GM12878 (cell line): Measurements from ENCODE around the gene ARID5B. TPM values are rescaled to one million over a fixed set of nuclear protein-coding genes. Genes with fewer than 3 reads are reported as not detected.

Experiments used
- ATAC-seq: fragments of 200-7000 bp; cut with Tn5 transposase; 3 replicates; pipeline ENCODE4 v1.9.1; 2020; ENCODE audit warnings: mild to moderate bottlenecking, moderate library complexity
- BruUV-seq: library from RNA; stranded (reverse); fragments of 400-500 nt; replicated peaks from 2 replicates; lab custom pipeline; 2021; lab: Mats Ljungman, UMichigan
- CTCF ChIA-PET: fragments of 300-600 bp; sonication (Branson Sonifier 250); formaldehyde crosslinking; extraction: SDS; loops from one replicate; lab custom pipeline; 2021; ENCODE audit warnings: inconsistent platforms; lab: Yijun Ruan, JAX
- POLR2A ChIA-PET: fragments of 350-600 bp; formaldehyde crosslinking; extraction: SDS; loops from one replicate; lab custom pipeline; 2021; ENCODE audit warnings: inconsistent platforms; lab: Charles Lee
- RAD21 ChIA-PET: fragments of 300-600 bp; sonication (Branson Sonifier 250); formaldehyde crosslinking; loops from one replicate; lab custom pipeline; 2023; ENCODE audit warnings: antibody characterized with exemption; ENCODE audit not compliant: unreplicated experiment; lab: Charles Lee
- SMC1A ChIA-PET: fragments of 300-600 bp; sonication (Branson Sonifier 250); formaldehyde crosslinking; loops from one replicate; lab custom pipeline; 2023; ENCODE audit not compliant: unreplicated experiment, uncharacterized antibody; lab: Charles Lee
- DNase-seq: peaks from one replicate; pipeline ENCODE4 v3.0.0-alpha.2; 2011; ENCODE audit warnings: low read depth, low spot score
- FAIRE-seq: peaks from 3 replicates; lab custom pipeline; 2011; peaks lifted over from hg19 to GRCh38; lab: Jason Lieb, UNC
- H2AFZ ChIP-seq: 2 replicates; pipeline ENCODE4 v1.6.0; 2011; ENCODE audit warnings: low read depth, low read length, control low read depth; ENCODE audit not compliant: control insufficient read depth
- H3K27ac ChIP-seq: 2 replicates; pipeline ENCODE4 v1.5.1; 2011; ENCODE audit warnings: control low read depth; ENCODE audit not compliant: control insufficient read depth, insufficient read depth
- H3K27me3 ChIP-seq, 2 experiments: replicated peaks in 1 of 2; 2 replicates each; pipeline versions ENCODE4 v1.6.0 to v1.6.1; 2011; ENCODE audit warnings: low read length in 1 of 2; ENCODE audit not compliant: control insufficient read depth in 2 of 2, insufficient read depth in 2 of 2
- H3K36me3 ChIP-seq, 2 experiments: 2 replicates each; pipeline ENCODE4 v1.5.1; 2011; ENCODE audit warnings: low read length in 1 of 2; ENCODE audit not compliant: control insufficient read depth in 2 of 2, insufficient read depth in 2 of 2
- H3K4me1 ChIP-seq: 2 replicates; pipeline ENCODE4 v1.6.1; 2011; ENCODE audit warnings: mild to moderate bottlenecking, low read length, moderate library complexity, mixed read lengths; ENCODE audit not compliant: control insufficient read depth, insufficient read depth
- H3K4me2 ChIP-seq: 2 replicates; pipeline ENCODE4 v1.6.0; 2011; ENCODE audit warnings: control low read depth; ENCODE audit not compliant: control insufficient read depth, insufficient read depth
- H3K4me3 ChIP-seq: fragments of 200-600 bp; sonication (generic); 2 replicates; pipeline ENCODE4 v1.5.1; 2016
- H3K79me2 ChIP-seq: 2 replicates; pipeline ENCODE4 v1.6.0; 2011; ENCODE audit warnings: low read length; ENCODE audit not compliant: control insufficient read depth, insufficient read depth
- H3K9ac ChIP-seq: 2 replicates; pipeline ENCODE4 v1.8.0; 2011; ENCODE audit warnings: low read length, control low read depth, mixed read lengths; ENCODE audit not compliant: control insufficient read depth, insufficient read depth
- H3K9me3 ChIP-seq: replicated peaks from 3 replicates; pipeline ENCODE4 v1.5.1; 2011; ENCODE audit warnings: mild to moderate bottlenecking, low read length; ENCODE audit not compliant: control insufficient read depth, insufficient read depth
- H4K20me1 ChIP-seq: 2 replicates; pipeline ENCODE4 v1.6.0; 2011; ENCODE audit not compliant: control insufficient read depth, insufficient read depth
- BMI1 ChIP-seq: fragments of 450-650 bp; IDR thresholded peaks from 2 replicates; pipeline ENCODE4 v1.6.1; 2016; ENCODE audit warnings: mild to moderate bottlenecking, moderate library complexity, borderline replicate concordance
- BRCA1 ChIP-seq: IDR thresholded peaks from 2 replicates; pipeline ENCODE4 v1.6.1; 2011; ENCODE audit warnings: low read depth, low read length, improper control_type of control experiment
- GATAD2B ChIP-seq: fragments of 450-650 bp; conservative IDR thresholded peaks from 2 replicates; pipeline ENCODE4 v1.6.1; 2017; ENCODE audit warnings: low read depth, mild to moderate bottlenecking, moderate library complexity
- MXI1 ChIP-seq: fragments of 150-350 bp; IDR thresholded peaks from 2 replicates; pipeline ENCODE4 v1.6.1; 2011; ENCODE audit warnings: low read depth, mild to moderate bottlenecking, inconsistent platforms, low read length, improper control_type of control experiment
- NFXL1 ChIP-seq: fragments of 450-650 bp; IDR thresholded peaks from 2 replicates; pipeline ENCODE4 v1.6.1; 2017; ENCODE audit warnings: antibody characterized with exemption, mild to moderate bottlenecking, borderline replicate concordance
- NR2C1 ChIP-seq: fragments of 450-650 bp; IDR thresholded peaks from 2 replicates; pipeline ENCODE4 v1.6.1; 2017; ENCODE audit warnings: antibody characterized with exemption, mild to moderate bottlenecking, moderate library complexity
- POLR2A ChIP-seq: IDR thresholded peaks from 2 replicates; pipeline ENCODE4 v1.6.1; 2011; ENCODE audit warnings: low read depth, mild to moderate bottlenecking, low read length
- POLR2AphosphoS2 ChIP-seq: IDR thresholded peaks from 2 replicates; pipeline ENCODE4 v1.6.1; 2011; ENCODE audit warnings: low read depth, mild to moderate bottlenecking, low read length, improper control_type of control experiment, moderate library complexity
- RELA ChIP-seq: fragments of 450-650 bp; IDR thresholded peaks from 2 replicates; pipeline ENCODE4 v1.8.0; 2014; ENCODE audit warnings: borderline replicate concordance; ENCODE audit not compliant: partially characterized antibody
- REST ChIP-seq: IDR thresholded peaks from 2 replicates; pipeline ENCODE4 v1.6.1; 2012; ENCODE audit warnings: mild to moderate bottlenecking, low read depth, low read length
- RFX5 ChIP-seq: IDR thresholded peaks from 2 replicates; pipeline ENCODE4 v1.6.1; 2011; ENCODE audit warnings: low read depth, low read length, improper control_type of control experiment
- SIN3A ChIP-seq: IDR thresholded peaks from 2 replicates; pipeline ENCODE4 v1.6.1; 2012; ENCODE audit warnings: low read depth, low read length, improper control_type of control experiment
- SKIL ChIP-seq: fragments of 450-650 bp; IDR thresholded peaks from 2 replicates; pipeline ENCODE4 v1.6.1; 2017; ENCODE audit warnings: mild to moderate bottlenecking, low read depth, inconsistent platforms; ENCODE audit not compliant: poor library complexity, severe bottlenecking
- SMAD1 ChIP-seq: fragments of 450-650 bp; IDR thresholded peaks from 2 replicates; pipeline ENCODE4 v1.6.1; 2018; ENCODE audit warnings: mild to moderate bottlenecking, low read depth; ENCODE audit not compliant: partially characterized antibody
- STAT3 ChIP-seq: IDR thresholded peaks from 2 replicates; pipeline ENCODE4 v1.6.1; 2011; ENCODE audit warnings: low read depth, low read length, improper control_type of control experiment
- SUZ12 ChIP-seq: fragments of 200-600 bp; sonication (generic); IDR thresholded peaks from one replicate; pipeline ENCODE4 v1.6.1; 2018; ENCODE audit warnings: antibody characterized with exemption, mild to moderate bottlenecking; ENCODE audit not compliant: unreplicated experiment
- TCF3 ChIP-seq: IDR thresholded peaks from 2 replicates; pipeline ENCODE4 v1.6.1; 2012; ENCODE audit warnings: low read depth, mild to moderate bottlenecking, low read length, borderline replicate concordance; ENCODE audit not compliant: insufficient read depth
- YBX1 ChIP-seq: fragments of 450-650 bp; IDR thresholded peaks from 2 replicates; pipeline ENCODE4 v1.6.1; 2016; ENCODE audit warnings: antibody characterized with exemption
- ZNF24 ChIP-seq: fragments of 450-650 bp; IDR thresholded peaks from 2 replicates; pipeline ENCODE4 v1.6.1; 2017; ENCODE audit warnings: antibody characterized with exemption, mild to moderate bottlenecking
- WGBS: methylation state at CpG from one replicate; pipeline ENCODE4 v1.1.6; 2016; ENCODE audit warnings: low lambda C conversion rate; ENCODE audit not compliant: insufficient replicate concordance, insufficient coverage; ENCODE audit errors: missing lambda C conversion rate; 5-methylcytosine and 5-hydroxymethylcytosine counted together
- in situ Hi-C: fragments of 300-500 bp; cut with MboI; formaldehyde crosslinking; loops from 9 replicates; pipeline ENCODE4 v1.14.3; 2018; ENCODE audit warnings: mixed read lengths
- intact Hi-C: fragments of 100-400 bp; cut with micrococcal nuclease; formaldehyde crosslinking; loops from one replicate; pipeline ENCODE4 v1.14.2; 2022; ENCODE audit not compliant: unreplicated experiment
- polyA plus RNA-seq, 11 experiments: library from polyadenylated mRNA; depleted of rRNA in 4 of 11; unstranded in 6 of 11; stranded (reverse) in 5 of 11; fragments of >200 nt; fragmentation: Nextera tagmentation in 4 of 11; fragmentation: Illumina TruSeq in 1 of 11; extraction: Ambion mirVana in 4 of 11; extraction: Trizol in 1 of 11; gene quantifications; 1 replicate in 1 of 11; 2 replicates in 10 of 11; pipeline versions ENCODE4 v1.2.1 to v1.2.3, GENCODE V29; 2011 to 2016; ENCODE audit warnings: inconsistent platforms in 2 of 11, missing spikeins in 2 of 11, low read depth in 1 of 11
- total RNA-seq, 4 experiments: library from RNA; depleted of rRNA in 3 of 4; stranded (reverse); fragments of >200 nt in 3 of 4; fragmentation: Illumina TruSeq in 1 of 4; extraction: Trizol in 1 of 4; gene quantifications; 2 replicates each; pipeline versions ENCODE4 v1.2.1 to v1.2.3, GENCODE V29; 2013 to 2021

Gene ARID5B
- total and polyA plus RNA-seq, 10 of the 15 experiments (the other 5 are each of a cell fraction or from before 2014, with no cell fraction given), result 2.7 to 8.5 (median 6.1) TPM

- in situ Hi-C loops (no loop called here), intact Hi-C loops (no loop called here)
- Histone ChIP-seq H3K36me3 (no peaks in the 10 kb centered on the region), H3K79me2 (no peaks in the 10 kb centered on the region), H4K20me1 (no peaks in the 10 kb centered on the region), H3K4me1 (peaks cover 4% of the 10 kb centered on the region; the same call in 1 of the 2 replicates), H2AFZ (no peak overlapping the region), H3K27me3 (no peaks in the 10 kb centered on the region), H3K9me3 (no peaks in the 10 kb centered on the region; the same call in 2 of the 3 replicates), H3K4me3 (no peak overlapping the region), H3K27ac (no peak overlapping the region), H3K9ac (no peak overlapping the region), H3K4me2 (no peak overlapping the region)
- FAIRE-seq (no peak), DNase-seq (no peak), ATAC-seq (no peak)
- ChIA-PET RAD21 (no interaction called here), SMC1A (no interaction called here), CTCF (no interaction called here), POLR2A (no interaction called here)
- BruUV-seq, result no TSS peak
- no peak for TF ChIP-seq POLR2AphosphoS2
- TF ChIP-seq TCF3, result no peak
- TF ChIP-seq YBX1, result no peak
- TF ChIP-seq BRCA1, result no peak
- no peak for TF ChIP-seq REST
- TF ChIP-seq STAT3, result no peak
- TF ChIP-seq GATAD2B, result no peak
- TF ChIP-seq ZNF24, result no peak
- no peak for TF ChIP-seq SMAD1
- TF ChIP-seq NFXL1, result no peak
- TF ChIP-seq SUZ12, result no peak
- no peak for TF ChIP-seq NR2C1
- no peak for TF ChIP-seq POLR2A
- no peak for TF ChIP-seq RELA
- no peak for TF ChIP-seq BMI1
- TF ChIP-seq SIN3A, result no peak
- TF ChIP-seq MXI1, result no peak
- no peak for TF ChIP-seq RFX5
- TF ChIP-seq SKIL, result no peak
- WGBS, result 60% methylated on average over 3 of the region's 3 CpGs
These were observed 235.4 kb downstream of the ARID5B start for GRCh38 chr10:62136931-62137330.
